Renal pelvis (tissue), 4 donors: ENCODE measurements around the gene RPGRIP1L. TPM values are rescaled to one million over a fixed set of nuclear protein-coding genes. Genes with fewer than 3 reads are reported as not detected.

Source experiments
- DNase-seq: peaks from one replicate; pipeline ENCODE4 v3.0.0-alpha.2; 2013
- polyA plus RNA-seq, 3 donors: library from polyadenylated mRNA; unstranded; fragments of 120-200 nt; gene quantifications; one replicate each; pipeline ENCODE4 v1.2.1, GENCODE V29; 2013; ENCODE audit not compliant: insufficient read length in 3 of 3

The RPGRIP1L gene
- polyA plus RNA-seq, 3 donors = 14.4 to 20.5 (median 18.9) TPM

- no peak for DNase-seq
These were observed 144.2 kb downstream of the RPGRIP1L start for GRCh38 chr16:53559270-53559951.

DNA sequence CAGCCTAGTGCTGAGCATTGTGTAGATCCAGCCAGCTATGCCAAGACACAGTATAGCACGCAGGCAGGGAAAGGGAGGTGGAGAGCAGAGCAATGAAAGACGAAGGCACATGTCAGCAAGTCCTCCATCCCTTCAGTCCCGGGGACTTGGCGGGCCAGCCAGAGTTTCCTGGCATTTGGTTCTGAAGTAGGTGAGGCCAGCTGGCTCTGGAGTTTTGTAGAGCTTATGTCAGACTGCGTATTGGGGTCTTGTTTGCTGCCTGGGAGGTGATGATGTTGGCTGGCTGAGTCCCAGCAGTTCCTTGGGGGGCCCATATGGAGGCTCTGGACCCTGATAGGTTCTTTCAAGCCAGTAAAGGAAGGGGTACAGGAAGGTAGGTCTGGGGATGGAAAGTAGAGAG is 144.9 kb downstream of the RPGRIP1L start:
- DNase-seq = no peak

DNA sequence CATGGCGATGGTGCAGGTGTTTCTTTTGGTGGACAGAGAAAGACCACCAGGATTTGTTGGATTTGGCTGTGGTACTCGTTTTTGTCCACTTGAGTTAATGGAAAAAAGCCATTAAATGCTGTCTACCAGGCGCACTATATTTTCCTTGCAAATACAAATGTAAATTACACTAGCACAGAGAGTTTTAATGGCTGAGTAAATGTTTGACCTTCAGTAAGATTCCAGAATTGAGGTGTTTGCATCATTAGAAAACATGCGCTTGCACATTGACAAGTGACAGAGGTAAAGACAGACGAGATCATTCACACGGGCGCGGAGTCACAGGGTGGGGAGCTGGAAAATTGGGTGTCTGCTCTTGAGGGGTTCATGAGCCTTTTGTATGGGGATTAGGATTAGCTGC is 147.1 kb downstream of the RPGRIP1L start:
- no peak for DNase-seq

DNA sequence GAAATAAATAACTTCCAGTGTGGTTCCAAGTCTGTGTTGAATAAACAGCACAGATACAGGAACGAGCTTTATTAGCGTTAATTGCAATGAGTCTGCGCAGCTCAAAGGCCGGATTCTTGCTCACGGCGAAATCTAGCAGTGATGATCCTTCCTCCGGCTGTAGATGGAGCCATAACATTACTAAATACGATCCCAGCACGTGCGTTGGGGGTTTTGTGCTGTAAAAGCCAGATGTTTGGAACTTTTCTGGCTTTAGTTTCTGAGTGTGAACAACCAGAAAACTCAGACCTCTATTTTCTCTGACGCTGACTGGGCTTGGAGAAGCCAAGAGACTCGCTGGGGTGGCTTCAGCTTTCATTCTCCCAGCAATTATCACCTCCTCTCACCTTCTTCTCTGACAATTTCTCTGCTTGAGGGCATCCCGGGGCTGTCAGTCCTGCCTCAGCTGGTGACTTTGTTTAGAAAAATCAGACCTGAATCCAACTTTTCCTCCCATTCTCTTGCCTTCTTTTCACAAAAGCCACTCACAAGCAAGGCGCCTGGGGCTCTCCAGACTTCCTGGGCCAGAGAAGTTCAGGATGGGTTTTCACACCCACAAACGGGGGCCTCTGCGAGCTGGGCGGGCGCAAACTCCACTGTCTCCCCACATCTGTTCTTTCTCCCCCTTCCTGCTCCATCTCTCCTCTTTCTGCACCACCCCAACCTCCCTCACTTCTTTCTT is 153.5 kb downstream of the RPGRIP1L start:
- DNase-seq = peak; percentile 88

Other genes starting within 250 kb of the RPGRIP1L start
- 10 to 100 TPM; 40.1 to 50.7 (median 49.9) TPM for gene AKTIP, start 200.7 kb downstream of the RPGRIP1L start, polyA plus RNA-seq
- 10 to 100 TPM; 82.7 to 94.4 (median 84.9) TPM for gene FTO, start 297 bp upstream of the RPGRIP1L start, polyA plus RNA-seq